GM21619 (cell line): ENCODE results near the gene OR52M1.

ENCODE experiments used
- ATAC-seq: cut with Tn5 transposase; IDR thresholded peaks from one replicate; pipeline ENCODE4 v1.9.1; 2021; ENCODE audit not compliant: unreplicated experiment

Gene OR52M1

DNA sequence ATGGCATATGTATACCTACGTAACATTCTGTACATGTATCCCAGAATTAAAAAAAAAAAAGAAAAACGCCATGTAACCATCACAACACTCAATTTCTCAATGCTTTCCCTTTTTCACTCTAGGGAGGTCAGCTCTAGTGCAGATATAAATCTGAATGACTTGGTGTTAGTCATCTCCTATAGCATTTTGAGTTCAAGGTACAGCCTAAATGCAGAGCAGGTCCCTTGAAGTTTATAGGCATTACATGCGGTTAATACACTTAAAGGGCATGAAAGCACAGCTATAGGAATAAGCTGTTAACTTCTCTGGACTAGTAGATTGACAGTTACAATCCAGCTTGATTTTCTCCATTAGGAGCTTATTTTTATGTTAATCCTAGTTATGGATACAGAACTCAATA is 20.4 kb downstream of the OR52M1 start:
- ATAC-seq: no peak

GRCh38 chr11:4569075-4569474 is 24.1 kb downstream of the OR52M1 start:
- no peak for ATAC-seq

GRCh38 chr11:4576880-4577279 is 31.9 kb downstream of the OR52M1 start:
- ATAC-seq: no peak

DNA sequence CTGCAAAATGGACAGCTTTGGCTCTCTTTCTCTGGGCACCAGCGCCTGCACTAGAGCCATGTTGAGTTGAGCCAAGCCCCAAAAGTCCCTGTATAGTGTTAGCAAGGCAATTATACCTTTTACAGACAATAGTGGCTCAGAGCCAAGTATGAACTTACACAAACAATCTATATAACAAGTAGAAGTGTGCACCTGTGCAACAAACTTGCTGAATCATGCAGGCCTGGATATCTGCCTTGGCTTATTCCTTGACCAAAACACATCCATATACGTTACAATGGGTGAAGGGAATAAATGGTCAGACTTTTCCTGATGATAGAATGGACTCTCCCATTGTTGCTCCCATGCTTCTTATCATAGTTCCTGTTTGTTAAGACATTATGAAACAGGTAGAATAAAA is 32.8 kb downstream of the OR52M1 start:
- ATAC-seq: no peak

GRCh38 chr11:4578624-4579023 is 33.6 kb downstream of the OR52M1 start:
- no peak for ATAC-seq

- no peak for ATAC-seq
Measured at GRCh38 chr11:4580124-4580523, 35.1 kb downstream of the OR52M1 start.

DNA sequence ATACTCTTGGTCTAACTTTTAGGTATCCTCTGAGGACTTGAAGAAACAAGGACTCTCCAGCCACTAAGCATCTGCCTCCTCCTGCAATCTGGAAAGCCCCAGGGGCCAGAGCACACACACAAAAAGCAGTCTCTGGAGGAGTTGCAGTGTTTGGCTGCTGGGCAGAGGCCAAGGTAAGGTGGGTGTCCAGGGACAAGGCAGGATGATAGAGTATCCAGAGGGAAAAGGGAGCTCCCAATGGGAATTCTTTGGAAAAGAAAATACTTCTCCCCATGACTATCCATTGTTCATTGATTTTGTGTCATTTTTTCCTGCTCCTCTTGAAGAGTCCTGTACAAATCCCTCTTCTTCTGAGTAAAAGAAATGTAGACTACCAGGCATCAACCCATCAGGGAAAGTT is 36.5 kb downstream of the OR52M1 start, which contains the start of gene OR52I2:
Gene OR52I2, plus strand, starts transcription at position 301 of the 400 bp plus-strand sequence.
- no peak for ATAC-seq

- no peak for ATAC-seq
Measured at GRCh38 chr11:4589017-4589416, 44.0 kb downstream of the OR52M1 start.

- ATAC-seq: no peak
Measured at GRCh38 chr11:4593739-4594138, 48.7 kb downstream of the OR52M1 start, which contains the start of gene OR52I1. Gene OR52I1 (plus strand): TSS chr11:4594039. CDS start chr11:4594039, 0 bp downstream.
